Embryonic facial prominence (tissue), 1 donor: ENCODE measurements around the gene UPK3BL1.
"Not testable (repeated sequence)": the region's sequence is repeated elsewhere in the genome, so short reads cannot be mapped to it uniquely, and the experiment has no call there.

Experiments used
- DNase-seq: peaks from one replicate; pipeline ENCODE4 v3.0.0-alpha.2; 2016; ENCODE audit errors: extremely low spot score

UPK3BL1 gene, protein sequence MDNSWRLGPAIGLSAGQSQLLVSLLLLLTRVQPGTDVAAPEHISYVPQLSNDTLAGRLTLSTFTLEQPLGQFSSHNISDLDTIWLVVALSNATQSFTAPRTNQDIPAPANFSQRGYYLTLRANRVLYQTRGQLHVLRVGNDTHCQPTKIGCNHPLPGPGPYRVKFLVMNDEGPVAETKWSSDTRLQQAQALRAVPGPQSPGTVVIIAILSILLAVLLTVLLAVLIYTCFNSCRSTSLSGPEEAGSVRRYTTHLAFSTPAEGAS

DNA sequence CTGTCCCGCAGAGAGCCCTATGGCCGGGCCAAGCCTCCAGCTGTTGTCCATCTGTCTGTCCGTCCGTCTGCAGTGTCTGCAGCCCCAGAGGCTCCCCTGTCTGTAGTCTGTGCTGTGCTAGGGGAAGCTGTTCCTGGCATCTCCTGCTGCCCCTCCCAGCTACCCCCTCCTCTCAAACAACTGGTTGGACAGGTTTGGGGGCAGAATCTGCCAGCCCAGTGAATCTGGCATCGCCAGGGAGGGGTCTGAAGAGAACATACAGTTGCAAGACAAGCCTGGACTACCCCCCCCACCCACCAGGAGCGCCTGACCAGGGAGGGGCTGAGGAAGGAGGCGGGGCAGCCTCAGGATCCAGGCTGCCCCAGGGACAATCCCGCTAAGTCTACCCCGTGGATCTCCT is at the start of gene UPK3BL1:
UPK3BL1 (minus strand) TSS at position 101 of the 400 bp plus-strand sequence; CDS start at position 51, 50 bp downstream.
- not testable (repeated sequence) for DNase-seq

GRCh38 chr7:102690602-102691001 is 48.0 kb upstream of the UPK3BL1 start:
- DNase-seq, result not testable (repeated sequence)

- DNase-seq, result not testable (repeated sequence)
Measured at GRCh38 chr7:102689436-102690282, 47.1 kb upstream of the UPK3BL1 start.

- DNase-seq, result not testable (repeated sequence)
Measured at GRCh38 chr7:102688299-102689036, 45.9 kb upstream of the UPK3BL1 start.

DNA sequence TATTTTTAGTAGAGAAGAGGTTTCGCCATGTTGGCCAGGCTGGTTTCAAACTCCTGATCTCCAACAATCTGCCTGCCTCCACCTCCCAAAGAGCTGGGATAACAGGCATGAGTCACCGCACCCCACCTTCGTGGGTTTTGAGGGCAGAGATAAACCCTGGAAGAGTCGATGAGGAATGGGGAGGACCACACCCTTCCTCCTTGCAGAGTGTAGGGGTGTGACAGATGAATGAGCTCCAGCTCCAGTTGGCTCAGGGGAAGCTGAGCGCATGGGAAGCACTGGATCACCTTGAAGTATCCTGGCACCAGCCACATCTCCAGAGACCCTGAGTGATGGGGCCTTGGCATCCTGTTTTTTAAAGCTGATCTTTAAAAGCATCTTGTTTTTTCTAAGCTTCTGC is 40.0 kb upstream of the UPK3BL1 start:
- not testable (repeated sequence) for DNase-seq

- not testable (repeated sequence) for DNase-seq
Measured at GRCh38 chr7:102680780-102681179, 38.2 kb upstream of the UPK3BL1 start.

DNA sequence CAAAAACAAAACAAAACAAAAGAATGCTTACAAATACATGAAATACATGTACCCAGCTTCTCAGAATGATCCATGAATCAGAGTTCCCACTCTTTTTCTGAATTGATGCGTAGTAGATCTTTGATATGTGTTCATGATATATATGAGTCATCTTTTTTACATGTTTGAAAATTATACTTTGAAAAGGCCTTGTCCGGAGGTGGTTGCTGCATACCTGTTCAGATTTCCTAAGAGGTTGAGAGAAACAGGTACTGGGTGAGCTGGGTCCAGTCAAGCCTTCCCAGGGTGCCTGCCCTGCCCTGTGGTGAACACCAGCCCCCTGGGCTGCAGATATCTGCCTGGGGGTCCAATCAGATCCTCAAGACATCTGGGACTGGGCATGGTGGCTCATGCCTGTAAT is 33.0 kb upstream of the UPK3BL1 start:
- DNase-seq, result not testable (repeated sequence)

DNA sequence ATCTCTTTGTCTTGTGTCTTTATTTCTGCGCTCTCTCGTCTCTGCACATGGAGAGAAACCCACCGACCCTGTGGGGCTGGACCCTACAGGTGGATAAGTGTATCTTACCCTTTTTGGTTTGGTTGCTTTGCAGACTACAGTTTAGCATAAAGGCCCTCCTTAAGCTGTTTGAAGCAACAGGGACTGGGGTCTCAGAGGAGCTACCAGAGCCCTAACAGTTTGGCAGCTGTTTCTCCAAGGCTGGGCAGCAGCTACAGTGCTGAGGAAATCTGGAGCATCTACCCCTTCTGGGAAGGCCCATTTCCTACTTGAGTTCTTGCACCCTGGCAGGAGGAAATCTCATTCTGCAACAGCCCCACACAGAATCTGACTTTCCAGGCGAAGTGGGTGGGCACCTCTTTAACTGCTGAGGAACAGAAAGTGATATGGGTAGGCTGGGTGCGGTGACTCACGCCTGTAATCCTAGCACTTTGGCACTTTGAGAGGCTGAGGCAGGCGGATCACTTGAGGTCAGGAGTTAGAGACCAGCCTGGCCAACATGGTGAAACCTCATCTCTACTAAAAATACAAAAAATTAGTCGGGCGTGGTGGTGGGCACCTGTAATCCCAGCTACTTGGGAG is 31.0 kb upstream of the UPK3BL1 start:
- DNase-seq, result not testable (repeated sequence)

DNA sequence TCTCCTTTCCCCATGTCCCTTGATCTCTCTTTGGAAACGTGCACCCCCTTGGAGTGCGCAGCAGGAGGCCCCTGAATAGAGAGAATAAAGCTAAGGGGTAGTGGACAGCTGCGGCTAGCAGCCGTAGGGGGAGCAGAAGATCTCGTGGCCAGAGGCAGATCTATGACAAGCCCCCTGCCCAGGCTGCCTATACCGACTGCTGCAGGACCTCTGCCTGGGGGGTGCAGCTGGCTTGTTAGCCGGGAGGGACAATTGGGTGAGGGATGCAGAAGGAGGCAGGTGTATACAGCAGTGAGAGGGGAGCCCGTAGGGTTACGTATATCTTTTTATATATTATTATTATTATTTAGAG is 29.3 kb upstream of the UPK3BL1 start:
- DNase-seq, result not testable (repeated sequence)

DNA sequence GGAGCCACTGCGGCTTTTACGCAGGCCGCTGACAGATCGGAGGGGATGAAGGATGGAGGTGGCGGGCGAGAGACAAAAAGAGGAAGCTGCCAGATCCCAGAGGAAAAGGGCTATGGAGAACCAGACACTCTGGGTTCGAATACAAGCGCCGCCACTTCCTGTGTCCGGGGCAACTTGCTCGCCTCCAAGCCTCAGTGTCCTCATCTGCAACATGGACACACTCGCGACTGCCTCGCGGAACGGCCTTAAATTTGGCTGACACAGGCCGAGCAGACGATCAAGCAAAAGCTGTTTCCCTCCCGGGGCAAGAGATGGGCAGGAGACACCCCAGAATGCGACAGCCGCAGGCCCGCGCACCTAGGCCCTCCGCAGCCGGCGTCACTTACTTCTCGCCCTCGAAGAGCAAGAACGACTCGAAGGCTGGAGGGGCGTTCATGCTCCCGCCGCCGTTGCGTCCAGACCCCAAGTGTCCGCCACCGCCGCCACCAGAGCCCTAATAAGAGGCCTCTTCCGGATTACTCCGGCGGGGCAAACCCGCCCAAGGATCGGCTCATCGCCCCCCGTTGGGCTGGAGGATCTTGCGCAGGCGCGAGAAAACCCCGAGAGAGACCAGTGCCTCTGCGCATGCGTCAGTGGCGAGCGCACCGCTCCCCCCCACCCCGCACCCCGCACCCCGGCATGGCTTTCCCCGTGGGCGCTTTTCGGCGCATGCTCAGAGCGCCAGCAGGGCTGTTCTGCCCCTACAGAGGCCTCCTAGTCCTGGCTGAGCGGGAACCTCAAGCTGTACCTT is 28.8 kb upstream of the UPK3BL1 start, which contains the start of gene POLR2J2:
POLR2J2 (minus strand) TSS at position 498 of the 790 bp plus-strand sequence; CDS start at position 436, 62 bp downstream.
- DNase-seq, result peak; percentile 70

GRCh38 chr7:102667523-102667922 is 24.9 kb upstream of the UPK3BL1 start:
- DNase-seq, result not testable (repeated sequence)

DNA sequence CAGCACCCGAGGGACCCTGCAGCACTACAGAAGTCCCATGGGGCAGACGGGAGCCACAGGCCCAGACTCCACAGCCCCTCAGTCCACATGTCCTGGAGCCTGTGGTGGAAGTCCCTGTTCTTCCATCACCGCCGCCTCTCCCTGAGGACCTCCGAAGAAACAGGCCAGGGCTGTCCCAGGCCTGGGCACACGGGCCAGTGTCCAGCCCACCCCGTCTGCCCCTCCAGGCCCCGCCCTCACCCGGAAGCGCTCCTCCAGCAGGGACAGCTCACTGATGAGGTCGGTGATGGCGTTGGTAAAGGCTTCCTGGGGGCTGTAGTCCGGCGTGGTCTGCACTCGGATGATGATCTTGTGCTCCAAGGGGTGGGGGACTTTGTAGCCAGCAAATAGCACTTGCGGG is 24.3 kb upstream of the UPK3BL1 start:
- not testable (repeated sequence) for DNase-seq

GRCh38 chr7:102664765-102665164 is 22.2 kb upstream of the UPK3BL1 start:
- DNase-seq, result not testable (repeated sequence)

GRCh38 chr7:102649924-102650323 is 7.3 kb upstream of the UPK3BL1 start, which contains the start of gene SPDYE2B:
TSS of gene SPDYE2B (plus strand) at chr7:102650319. CDS start at chr7:102652349, 2,030 bp downstream.
- DNase-seq, result not testable (repeated sequence)

DNA sequence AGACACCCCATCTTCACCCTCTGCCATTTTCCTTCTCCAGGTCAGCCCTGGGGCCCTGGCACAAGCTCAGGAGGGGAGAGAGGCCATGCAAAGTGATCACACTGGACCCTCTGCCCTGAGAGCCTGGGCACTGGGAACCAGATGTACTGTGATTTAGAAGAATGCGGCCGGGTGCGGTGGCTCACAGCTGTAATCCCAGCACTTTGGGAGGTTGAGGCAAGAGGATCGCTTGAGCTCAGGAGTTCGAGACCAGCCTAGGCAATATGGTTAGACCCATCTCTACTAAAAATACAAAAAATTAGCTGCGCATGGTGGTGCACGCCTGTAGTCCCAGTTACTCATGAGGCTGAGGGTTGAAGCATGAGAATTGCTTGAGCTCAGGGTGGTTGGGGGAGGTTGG is 5.2 kb upstream of the UPK3BL1 start:
- DNase-seq, result not testable (repeated sequence)

GRCh38 chr7:102643404-102643803 is 813 bp upstream of the UPK3BL1 start:
- DNase-seq, result not testable (repeated sequence)

DNA sequence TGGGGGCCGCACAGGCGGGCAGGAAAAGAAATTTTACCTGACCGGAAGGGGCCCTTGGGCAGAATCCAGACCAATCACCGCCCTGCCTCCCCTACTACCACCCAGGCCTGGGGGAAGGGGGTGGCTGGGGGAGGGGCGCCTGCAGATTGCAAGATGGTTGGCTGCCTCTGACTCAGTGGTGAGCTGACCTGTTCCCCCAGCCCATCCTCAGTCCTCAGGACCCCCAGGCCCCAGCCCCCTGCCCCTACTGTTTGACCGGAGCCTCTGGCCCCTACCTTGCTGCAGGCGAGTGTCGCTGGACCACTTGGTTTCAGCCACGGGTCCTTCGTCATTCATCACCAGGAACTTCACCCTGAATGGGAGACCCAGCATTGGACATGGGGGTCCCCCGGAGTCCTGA is 3.7 kb downstream of the UPK3BL1 start:
- DNase-seq, result not testable (repeated sequence)

GRCh38 chr7:102636956-102637355 is 5.6 kb downstream of the UPK3BL1 start:
- DNase-seq, result not testable (repeated sequence)

DNA sequence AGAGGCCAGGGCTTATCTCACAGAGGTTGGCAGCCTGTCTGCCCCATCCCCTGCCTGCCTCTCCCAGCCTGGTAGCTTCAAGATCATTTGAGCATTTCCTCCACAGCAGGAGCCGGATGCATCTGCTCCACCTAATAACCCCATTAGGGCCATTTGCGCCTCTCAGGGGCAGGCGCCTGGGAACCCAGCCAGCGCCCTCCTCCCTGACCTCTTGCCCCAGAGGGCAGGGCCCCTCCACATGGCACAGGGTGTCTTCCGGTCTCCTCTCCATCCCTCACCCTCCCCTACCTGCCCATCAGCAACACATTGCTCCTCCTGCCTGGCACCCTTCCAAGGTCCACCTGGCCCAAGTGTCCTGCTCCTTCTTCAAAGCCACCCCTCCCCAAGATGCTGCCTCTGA is 7.2 kb downstream of the UPK3BL1 start:
- not testable (repeated sequence) for DNase-seq

- DNase-seq, result not testable (repeated sequence)
Measured at GRCh38 chr7:102634299-102634698, 8.3 kb downstream of the UPK3BL1 start.
